ENCODE measurements around the gene PGR. TPM values are rescaled to one million over a fixed set of nuclear protein-coding genes. Genes with fewer than 3 reads are reported as not detected.

Gene PGR
- polyA plus RNA-seq, 1 of the 3 experiments (the other 2 are of a cell fraction), result not detected

GRCh38 chr11:100984668-100985067 is 144.9 kb downstream of the PGR start:
- POLR2A ChIA-PET, result no interaction called here
- no peak overlapping the region for H2AFZ ChIP-seq (ENCODE audit: low read depth)
- no peak overlapping the region for H3K4me3 ChIP-seq (ENCODE audit: low read depth in 2 of 2, low read length in 1 of 2)
- H3K9me3 ChIP-seq, result no peaks in the 10 kb centered on the region
- no peak for TF ChIP-seq SIN3A (IDR thresholded peaks at IDR 0.05; ENCODE audit: borderline replicate concordance, low read depth, low read length)
- TF ChIP-seq MAX (IDR thresholded peaks at IDR 0.05; ENCODE audit: low read depth), result no peak
- no peak for TF ChIP-seq GATA2 (CRISPR knock-in tag; IDR thresholded peaks at IDR 0.05)
- no peak for TF ChIP-seq CHD2 (IDR thresholded peaks at IDR 0.05; ENCODE audit: low read length, partially characterized antibody)
- no peak overlapping the region for H3K4me2 ChIP-seq
- DNase-seq, result no peak
- H3F3A ChIP-seq (replicated peaks; ENCODE audit: insufficient read depth), result no peaks in the 10 kb centered on the region
- CTCF ChIA-PET, result no interaction called here
- H4K20me1 ChIP-seq (ENCODE audit: insufficient read depth), result no peaks in the 10 kb centered on the region
- H3K4me1 ChIP-seq (ENCODE audit: control insufficient read depth in 1 of 2, insufficient read depth in 2 of 2, low read depth in 1 of 2, low read length in 1 of 2), result no peaks in the 10 kb centered on the region
- H3K79me2 ChIP-seq (ENCODE audit: insufficient read depth), result no peaks in the 10 kb centered on the region
- no peak overlapping the region for H3K27ac ChIP-seq (ENCODE audit: low read depth in 2 of 2, low read length in 1 of 2)
- H3K36me3 ChIP-seq (replicated peaks in 1 of 2; ENCODE audit: control insufficient read depth in 1 of 2, insufficient read depth in 2 of 2, low read length in 1 of 2), result no peaks in the 10 kb centered on the region
- 27% methylated on average over 3 of the region's 3 CpGs for WGBS (ENCODE audit: low lambda C conversion rate)
- no peaks in the 10 kb centered on the region for H3K27me3 ChIP-seq (ENCODE audit: insufficient read depth)
- H3K9ac ChIP-seq, result no peak overlapping the region
- no peaks in the 10 kb centered on the region for H3K9me2 ChIP-seq

GRCh38 chr11:100981196-100981824 is 148.3 kb downstream of the PGR start:
- Histone ChIP-seq H3K4me3 (ENCODE audit: low read depth in 2 of 2, low read length in 1 of 2) (no peak overlapping the region), H3K9me2 (no peaks in the 10 kb centered on the region), H2AFZ (ENCODE audit: low read depth) (no peak overlapping the region), H4K20me1 (ENCODE audit: insufficient read depth) (no peaks in the 10 kb centered on the region), H3K27ac (ENCODE audit: low read depth in 2 of 2, low read length in 1 of 2) (no peak overlapping the region), H3K36me3 (replicated peaks in 1 of 2; ENCODE audit: control insufficient read depth in 1 of 2, insufficient read depth in 2 of 2, low read length in 1 of 2) (no peaks in the 10 kb centered on the region), H3K27me3 (ENCODE audit: insufficient read depth) (no peaks in the 10 kb centered on the region), H3K4me1 (ENCODE audit: control insufficient read depth in 1 of 2, insufficient read depth in 2 of 2, low read depth in 1 of 2, low read length in 1 of 2) (no peaks in the 10 kb centered on the region), H3K79me2 (ENCODE audit: insufficient read depth) (no peaks in the 10 kb centered on the region), H3K9ac (no peak overlapping the region), H3F3A (replicated peaks; ENCODE audit: insufficient read depth) (no peaks in the 10 kb centered on the region), H3K4me2 (no peak overlapping the region), H3K9me3 (no peaks in the 10 kb centered on the region)
- POLR2A ChIA-PET, result no interaction called here
- TF ChIP-seq IRF3 (IDR thresholded peaks at IDR 0.05; ENCODE audit: low read depth, low read length), result no peak
- TF ChIP-seq FOSL2 (IDR thresholded peaks at IDR 0.05; ENCODE audit: borderline replicate concordance, low read depth), result no peak
- no peak for TF ChIP-seq CTCF (IDR thresholded peaks at IDR 0.05)
- no peak for TF ChIP-seq NFIC (IDR thresholded peaks at IDR 0.05; ENCODE audit: borderline replicate concordance)
- TF ChIP-seq MXI1 (IDR thresholded peaks at IDR 0.05; ENCODE audit: low read depth, low read length), result no peak
- no peak for TF ChIP-seq FOXJ3 (CRISPR knock-in tag; IDR thresholded peaks at IDR 0.05)
- TF ChIP-seq EP300 (IDR thresholded peaks at IDR 0.05; ENCODE audit: borderline replicate concordance in 1 of 2, low read depth in 1 of 2, low read length in 1 of 2), result no peak
- TF ChIP-seq SMC3 (IDR thresholded peaks at IDR 0.05; ENCODE audit: low read depth, low read length), result no peak
- no peak for TF ChIP-seq USF1 (IDR thresholded peaks at IDR 0.05; ENCODE audit: borderline replicate concordance, low read depth)
- TF ChIP-seq POLR2AphosphoS5 (IDR thresholded peaks at IDR 0.05; ENCODE audit: low read depth, low read length), result no peak
- no peak for TF ChIP-seq EZH2phosphoT487 (IDR thresholded peaks at IDR 0.05; ENCODE audit: borderline replicate concordance, low read depth)
- TF ChIP-seq MAX (IDR thresholded peaks at IDR 0.05; ENCODE audit: low read depth), result no peak
- no peak for TF ChIP-seq ZBTB33 (IDR thresholded peaks at IDR 0.05; ENCODE audit: borderline replicate concordance, low read depth)
- 7% methylated on average over 1 of the region's 1 CpG for whole genome bisulfite sequencing (ENCODE audit: low lambda C conversion rate)
- CTCF ChIA-PET, result interaction anchor here (0.6 kb wide), 1 partner anchor 440 kb away, joined by 3 read pairs; no protein-coding TSS in a partner anchor
- no peak for DNase-seq

All from SK-N-SH (cell line).